HepG2 (cell line): ENCODE results near the gene PLD3. TPM values are rescaled to one million over a fixed set of nuclear protein-coding genes. Genes with fewer than 3 reads are reported as not detected.

Experiments
- AGO1 ChIP-seq: fragments of 200-400 bp; formaldehyde crosslinking; IDR thresholded peaks from 2 replicates; pipeline ENCODE4 v1.6.1; 2017; ENCODE audit warnings: mild to moderate bottlenecking, low read depth, low read length, moderate library complexity; ENCODE audit not compliant: poor library complexity, severe bottlenecking
- DR1 ChIP-seq: sonication (generic); formaldehyde crosslinking; IDR thresholded peaks from 2 replicates; pipeline ENCODE4 v1.8.0; 2021; ENCODE audit warnings: mild to moderate bottlenecking, missing genetic modification reagents, inconsistent platforms
- KAT8 ChIP-seq: IDR thresholded peaks from 2 replicates; pipeline ENCODE4 v1.6.1; 2016; ENCODE audit warnings: missing genetic modification reagents, missing compliant biosample characterization
- MAFK ChIP-seq, 2 experiments: IDR thresholded peaks in 1 of 2; conservative IDR thresholded peaks in 1 of 2; 2 replicates each; pipeline ENCODE4 v1.6.1; 2011; ENCODE audit warnings: improper control_type of control experiment in 2 of 2, low read length in 2 of 2
- RCOR2 ChIP-seq: IDR thresholded peaks from 2 replicates; pipeline ENCODE4 v1.6.1; 2016; ENCODE audit warnings: missing biosample characterization, missing genetic modification reagents
- SIX1 ChIP-seq: sonication (generic); formaldehyde crosslinking; IDR thresholded peaks from 2 replicates; pipeline ENCODE4 v1.4.0; 2020; ENCODE audit warnings: missing genetic modification reagents, borderline replicate concordance
- SMAD9 ChIP-seq: sonication (generic); formaldehyde crosslinking; IDR thresholded peaks from 2 replicates; pipeline ENCODE4 v1.5.1; 2020; ENCODE audit warnings: mild to moderate bottlenecking, missing genetic modification reagents
- TEAD2 ChIP-seq: sonication (generic); formaldehyde crosslinking; IDR thresholded peaks from 2 replicates; pipeline ENCODE4 v1.9.0; 2021; ENCODE audit warnings: missing genetic modification reagents
- TRIM24 ChIP-seq: sonication (generic); formaldehyde crosslinking; IDR thresholded peaks from 2 replicates; pipeline ENCODE4 v1.8.0; 2022; ENCODE audit warnings: mild to moderate bottlenecking, missing genetic modification reagents
- ZFX ChIP-seq: sonication (generic); formaldehyde crosslinking; IDR thresholded peaks from 2 replicates; pipeline ENCODE4 v1.4.0; 2020; ENCODE audit warnings: mild to moderate bottlenecking, low read depth, missing genetic modification reagents, moderate library complexity
- ZNF562 ChIP-seq: sonication (generic); formaldehyde crosslinking; IDR thresholded peaks from 2 replicates; pipeline ENCODE4 v1.8.0; 2022; ENCODE audit warnings: missing genetic modification reagents, borderline replicate concordance
- polyA plus RNA-seq, 8 experiments: library from polyadenylated mRNA; depleted of rRNA in 3 of 8; stranded (reverse) in 7 of 8; unstranded in 1 of 8; fragments of >200 nt; fragmentation: Illumina TruSeq in 4 of 8; extraction: Trizol in 4 of 8; gene quantifications; 2 replicates each; pipeline versions ENCODE4 v1.2.1 to v1.2.3, GENCODE V29; 2011 to 2016; ENCODE audit warnings: low read depth in 4 of 8, missing spikeins in 1 of 8, mixed read lengths in 1 of 8; ENCODE audit not compliant: insufficient read depth in 1 of 8
- total RNA-seq, 5 experiments: library from RNA; depleted of rRNA; stranded (reverse); fragments of >200 nt; fragmentation: Illumina TruSeq; extraction: Trizol; gene quantifications; 2 replicates each; pipeline ENCODE4 v1.2.3, GENCODE V29; 2016; ENCODE audit warnings: low read depth in 1 of 5
- TF ChIP-seq, protein P1 (sequence below): sonication (generic); formaldehyde crosslinking; IDR thresholded peaks from 2 replicates; pipeline ENCODE4 v1.4.0; 2020; ENCODE audit warnings: mild to moderate bottlenecking, missing genetic modification reagents, borderline replicate concordance
- TF ChIP-seq, protein P2 (sequence below): sonication (generic); formaldehyde crosslinking; IDR thresholded peaks from 2 replicates; pipeline ENCODE4 v1.5.0; 2020; ENCODE audit warnings: mild to moderate bottlenecking, missing genetic modification reagents, borderline replicate concordance
- TF ChIP-seq, protein P3 (sequence below), 2 experiments: sonication (generic) in 1 of 2; formaldehyde crosslinking in 1 of 2; IDR thresholded peaks; 2 replicates each; pipeline versions ENCODE4 v1.4.0 to v1.6.1; 2018 to 2020; ENCODE audit warnings: missing genetic modification reagents in 2 of 2, borderline replicate concordance in 1 of 2, low read depth in 1 of 2, mild to moderate bottlenecking in 1 of 2, missing biosample characterization in 1 of 2
- TF ChIP-seq, protein P4 (sequence below): sonication (generic); formaldehyde crosslinking; IDR thresholded peaks from 2 replicates; pipeline ENCODE4 v1.5.1; 2020; ENCODE audit warnings: missing genetic modification reagents, mild to moderate bottlenecking, borderline replicate concordance
- TF ChIP-seq, protein P5 (sequence below): sonication (generic); formaldehyde crosslinking; IDR thresholded peaks from 2 replicates; pipeline ENCODE4 v1.5.0; 2020; ENCODE audit warnings: missing genetic modification reagents

PLD3 gene
- total and polyA plus RNA-seq, 2 of the 13 experiments (the other 11 are each of a cell fraction or from before 2014, with no cell fraction given), result 45.7 to 164 TPM

- TF ChIP-seq, protein P1, sequence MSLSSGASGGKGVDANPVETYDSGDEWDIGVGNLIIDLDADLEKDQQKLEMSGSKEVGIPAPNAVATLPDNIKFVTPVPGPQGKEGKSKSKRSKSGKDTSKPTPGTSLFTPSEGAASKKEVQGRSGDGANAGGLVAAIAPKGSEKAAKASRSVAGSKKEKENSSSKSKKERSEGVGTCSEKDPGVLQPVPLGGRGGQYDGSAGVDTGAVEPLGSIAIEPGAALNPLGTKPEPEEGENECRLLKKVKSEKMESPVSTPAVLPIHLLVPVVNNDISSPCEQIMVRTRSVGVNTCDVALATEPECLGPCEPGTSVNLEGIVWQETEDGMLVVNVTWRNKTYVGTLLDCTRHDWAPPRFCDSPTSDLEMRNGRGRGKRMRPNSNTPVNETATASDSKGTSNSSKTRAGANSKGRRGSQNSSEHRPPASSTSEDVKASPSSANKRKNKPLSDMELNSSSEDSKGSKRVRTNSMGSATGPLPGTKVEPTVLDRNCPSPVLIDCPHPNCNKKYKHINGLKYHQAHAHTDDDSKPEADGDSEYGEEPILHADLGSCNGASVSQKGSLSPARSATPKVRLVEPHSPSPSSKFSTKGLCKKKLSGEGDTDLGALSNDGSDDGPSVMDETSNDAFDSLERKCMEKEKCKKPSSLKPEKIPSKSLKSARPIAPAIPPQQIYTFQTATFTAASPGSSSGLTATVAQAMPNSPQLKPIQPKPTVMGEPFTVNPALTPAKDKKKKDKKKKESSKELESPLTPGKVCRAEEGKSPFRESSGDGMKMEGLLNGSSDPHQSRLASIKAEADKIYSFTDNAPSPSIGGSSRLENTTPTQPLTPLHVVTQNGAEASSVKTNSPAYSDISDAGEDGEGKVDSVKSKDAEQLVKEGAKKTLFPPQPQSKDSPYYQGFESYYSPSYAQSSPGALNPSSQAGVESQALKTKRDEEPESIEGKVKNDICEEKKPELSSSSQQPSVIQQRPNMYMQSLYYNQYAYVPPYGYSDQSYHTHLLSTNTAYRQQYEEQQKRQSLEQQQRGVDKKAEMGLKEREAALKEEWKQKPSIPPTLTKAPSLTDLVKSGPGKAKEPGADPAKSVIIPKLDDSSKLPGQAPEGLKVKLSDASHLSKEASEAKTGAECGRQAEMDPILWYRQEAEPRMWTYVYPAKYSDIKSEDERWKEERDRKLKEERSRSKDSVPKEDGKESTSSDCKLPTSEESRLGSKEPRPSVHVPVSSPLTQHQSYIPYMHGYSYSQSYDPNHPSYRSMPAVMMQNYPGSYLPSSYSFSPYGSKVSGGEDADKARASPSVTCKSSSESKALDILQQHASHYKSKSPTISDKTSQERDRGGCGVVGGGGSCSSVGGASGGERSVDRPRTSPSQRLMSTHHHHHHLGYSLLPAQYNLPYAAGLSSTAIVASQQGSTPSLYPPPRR (CRISPR knock-in tag), result 0 out of 2 replicates have a peak, but pooled peaks have one; percentile 10
- TF ChIP-seq AGO1 (peak; percentile 81), TRIM24 (CRISPR knock-in tag) (no peak), SMAD9 (no peak), DR1 (peak; percentile 80; the same call in 1 of the 2 replicates), KAT8 (CRISPR knock-in tag) (peak; percentile 83), MAFK (conservative IDR thresholded peaks at IDR 0.05 in 1 of 2, IDR thresholded peaks at IDR 0.05 in 1 of 2; ENCODE audit: low read length in 2 of 2) (no peak), ZNF562 (CRISPR knock-in tag) (no peak), ZFX (peak; percentile 97), SIX1 (CRISPR knock-in tag) (0 out of 2 replicates have a peak, but pooled peaks have one; percentile 3), TEAD2 (CRISPR knock-in tag) (no peak), RCOR2 (CRISPR knock-in tag) (no peak)
- TF ChIP-seq, protein P2, sequence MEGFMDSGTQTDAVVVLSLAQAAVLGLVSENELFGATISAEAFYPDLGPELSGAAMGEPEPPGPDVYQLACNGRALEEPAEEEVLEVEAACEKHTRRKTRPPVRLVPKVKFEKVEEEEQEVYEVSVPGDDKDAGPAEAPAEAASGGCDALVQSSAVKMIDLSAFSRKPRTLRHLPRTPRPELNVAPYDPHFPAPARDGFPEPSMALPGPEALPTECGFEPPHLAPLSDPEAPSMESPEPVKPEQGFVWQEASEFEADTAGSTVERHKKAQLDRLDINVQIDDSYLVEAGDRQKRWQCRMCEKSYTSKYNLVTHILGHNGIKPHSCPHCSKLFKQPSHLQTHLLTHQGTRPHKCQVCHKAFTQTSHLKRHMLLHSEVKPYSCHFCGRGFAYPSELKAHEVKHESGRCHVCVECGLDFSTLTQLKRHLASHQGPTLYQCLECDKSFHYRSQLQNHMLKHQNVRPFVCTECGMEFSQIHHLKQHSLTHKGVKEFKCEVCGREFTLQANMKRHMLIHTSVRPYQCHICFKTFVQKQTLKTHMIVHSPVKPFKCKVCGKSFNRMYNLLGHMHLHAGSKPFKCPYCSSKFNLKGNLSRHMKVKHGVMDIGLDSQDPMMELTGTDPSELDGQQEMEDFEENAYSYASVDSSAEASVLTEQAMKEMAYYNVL (CRISPR knock-in tag), result 0 out of 2 replicates have a peak, but pooled peaks have one; percentile 24
- TF ChIP-seq, protein P3, sequence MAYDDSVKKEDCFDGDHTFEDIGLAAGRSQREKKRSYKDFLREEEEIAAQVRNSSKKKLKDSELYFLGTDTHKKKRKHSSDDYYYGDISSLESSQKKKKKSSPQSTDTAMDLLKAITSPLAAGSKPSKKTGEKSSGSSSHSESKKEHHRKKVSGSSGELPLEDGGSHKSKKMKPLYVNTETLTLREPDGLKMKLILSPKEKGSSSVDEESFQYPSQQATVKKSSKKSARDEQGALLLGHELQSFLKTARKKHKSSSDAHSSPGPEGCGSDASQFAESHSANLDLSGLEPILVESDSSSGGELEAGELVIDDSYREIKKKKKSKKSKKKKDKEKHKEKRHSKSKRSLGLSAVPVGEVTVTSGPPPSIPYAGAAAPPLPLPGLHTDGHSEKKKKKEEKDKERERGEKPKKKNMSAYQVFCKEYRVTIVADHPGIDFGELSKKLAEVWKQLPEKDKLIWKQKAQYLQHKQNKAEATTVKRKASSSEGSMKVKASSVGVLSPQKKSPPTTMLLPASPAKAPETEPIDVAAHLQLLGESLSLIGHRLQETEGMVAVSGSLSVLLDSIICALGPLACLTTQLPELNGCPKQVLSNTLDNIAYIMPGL (CRISPR knock-in tag; IDR thresholded peaks at IDR 0.05; ENCODE audit: borderline replicate concordance in 1 of 2, low read depth in 1 of 2), result peak; percentile 63 to 91; a peak in 3 of 4 replicates
- TF ChIP-seq, protein P4, sequence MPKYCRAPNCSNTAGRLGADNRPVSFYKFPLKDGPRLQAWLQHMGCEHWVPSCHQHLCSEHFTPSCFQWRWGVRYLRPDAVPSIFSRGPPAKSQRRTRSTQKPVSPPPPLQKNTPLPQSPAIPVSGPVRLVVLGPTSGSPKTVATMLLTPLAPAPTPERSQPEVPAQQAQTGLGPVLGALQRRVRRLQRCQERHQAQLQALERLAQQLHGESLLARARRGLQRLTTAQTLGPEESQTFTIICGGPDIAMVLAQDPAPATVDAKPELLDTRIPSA (CRISPR knock-in tag), result no peak
- TF ChIP-seq, protein P5, sequence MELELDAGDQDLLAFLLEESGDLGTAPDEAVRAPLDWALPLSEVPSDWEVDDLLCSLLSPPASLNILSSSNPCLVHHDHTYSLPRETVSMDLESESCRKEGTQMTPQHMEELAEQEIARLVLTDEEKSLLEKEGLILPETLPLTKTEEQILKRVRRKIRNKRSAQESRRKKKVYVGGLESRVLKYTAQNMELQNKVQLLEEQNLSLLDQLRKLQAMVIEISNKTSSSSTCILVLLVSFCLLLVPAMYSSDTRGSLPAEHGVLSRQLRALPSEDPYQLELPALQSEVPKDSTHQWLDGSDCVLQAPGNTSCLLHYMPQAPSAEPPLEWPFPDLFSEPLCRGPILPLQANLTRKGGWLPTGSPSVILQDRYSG, result no peak
Measured at GRCh38 chr19:40420766-40421765, 72.6 kb downstream of the PLD3 start (continued).
